ENCODE results near the gene ITIH2. TPM values are rescaled to one million over a fixed set of nuclear protein-coding genes. Genes with fewer than 3 reads are reported as not detected.

The ITIH2 gene
- total and polyA plus RNA-seq, 4 donors, result 261 to 1,345 (median 532) TPM

GRCh38 chr10:7722927-7723529, 19.9 kb downstream of the ITIH2 start:
- 93% methylated on average over 18 of the region's 18 CpGs for WGBS
- no peaks in the 10 kb centered on the region for H3K4me1 ChIP-seq (ENCODE audit: control insufficient read depth in 4 of 4, insufficient read depth in 4 of 4, low read length in 3 of 4)
- no peak overlapping the region for H3K4me3 ChIP-seq (ENCODE audit: low read depth in 1 of 3, low read length in 3 of 3)
- H3K36me3 ChIP-seq (ENCODE audit: control insufficient read depth in 4 of 4, insufficient read depth in 3 of 4, low read depth in 1 of 4, low read length in 3 of 4), result peaks cover 2 to 89% (median 70%) of the 10 kb centered on the region in 4 donors
- TF ChIP-seq RAD21 (IDR thresholded peaks at IDR 0.05) (no peak), HNF4A (conservative IDR thresholded peaks at IDR 0.05) (no peak), CTCF (IDR thresholded peaks at IDR 0.05; ENCODE audit: low read depth, low read length, missing input control) (no peak), NR2F2 (IDR thresholded peaks at IDR 0.05) (no peak), FOXA2 (IDR thresholded peaks at IDR 0.05) (no peak), SP1 (IDR thresholded peaks at IDR 0.05) (no peak), YY1 (IDR thresholded peaks at IDR 0.05) (no peak), FOXA1 (IDR thresholded peaks at IDR 0.05) (no peak), EGR1 (IDR thresholded peaks at IDR 0.05; ENCODE audit: low read depth in 2 of 2) (no peak), REST (IDR thresholded peaks at IDR 0.05) (no peak), GABPA (IDR thresholded peaks at IDR 0.05 in 1 of 2, conservative IDR thresholded peaks at IDR 0.05 in 1 of 2) (no peak), ZBTB33 (IDR thresholded peaks at IDR 0.05) (no peak), RXRA (IDR thresholded peaks at IDR 0.05) (no peak), ATF3 (IDR thresholded peaks at IDR 0.05) (no peak), TAF1 (conservative IDR thresholded peaks at IDR 0.05) (no peak), MAX (IDR thresholded peaks at IDR 0.05) (no peak), JUND (IDR thresholded peaks at IDR 0.05) (no peak), HNF4G (IDR thresholded peaks at IDR 0.05) (no peak)
- no peak overlapping the region for H3K27ac ChIP-seq (ENCODE audit: low read depth in 1 of 2, low read length in 2 of 2)
- no peak overlapping the region for H3K9ac ChIP-seq (ENCODE audit: low read depth in 1 of 2, low read length in 2 of 2)
- H3K9me3 ChIP-seq (ENCODE audit: control insufficient read depth in 4 of 4, low read length in 3 of 4), result no peaks in the 10 kb centered on the region
- DNase-seq (ENCODE audit: low spot score), result no peak
- H3K27me3 ChIP-seq (ENCODE audit: control insufficient read depth in 4 of 4, insufficient read depth in 4 of 4, low read length in 3 of 4), result no peaks in the 10 kb centered on the region

All from liver (tissue), 9 donors.